GM18505 (cell line): Measurements from ENCODE around the gene PDE9A.

Experiments used
- ATAC-seq: cut with Tn5 transposase; IDR thresholded peaks from one replicate; pipeline ENCODE4 v1.9.1; 2021; ENCODE audit not compliant: unreplicated experiment
- POLR2A ChIP-seq: IDR thresholded peaks from 4 replicates; pipeline ENCODE4 v1.6.1; 2011; ENCODE audit warnings: borderline replicate concordance; ENCODE audit not compliant: insufficient read depth, insufficient read length; ENCODE audit errors: extremely low read depth

PDE9A gene

DNA sequence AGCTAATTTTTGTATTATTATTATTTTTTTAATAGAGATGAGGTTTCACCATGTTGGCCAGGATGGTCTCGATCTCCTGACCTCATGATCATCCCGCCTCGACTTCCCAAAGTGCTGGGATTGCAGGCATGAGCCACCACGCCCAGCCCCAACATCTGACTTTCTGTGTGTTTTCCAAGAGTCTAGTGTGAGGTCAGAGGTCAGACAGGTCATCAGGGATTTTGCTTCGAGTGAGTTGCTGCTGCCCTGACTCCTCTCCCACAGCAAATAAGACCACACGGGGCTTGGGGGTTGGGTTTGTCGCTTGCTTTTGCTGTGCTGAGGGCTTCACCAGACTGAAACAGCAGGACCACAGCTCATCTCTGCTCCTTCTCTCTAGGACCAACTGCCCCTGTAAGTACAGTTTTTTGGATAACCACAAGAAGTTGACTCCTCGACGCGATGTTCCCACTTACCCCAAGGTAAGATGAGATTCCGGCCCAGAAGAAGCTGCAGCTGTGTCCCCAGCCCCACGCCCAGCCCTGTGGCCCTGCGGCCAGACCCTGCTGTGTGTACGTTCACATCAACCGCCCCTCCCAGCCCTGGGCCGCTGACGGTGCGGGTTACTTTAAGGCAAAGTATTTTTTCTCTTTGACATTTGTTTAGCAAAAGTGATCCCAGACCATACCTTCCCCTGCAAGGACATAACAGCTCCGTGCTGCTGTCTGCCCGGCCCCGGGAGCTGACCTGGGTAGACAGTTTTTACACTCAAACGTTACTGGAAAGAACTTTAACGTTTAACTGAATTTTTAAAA is 97.5 kb downstream of the PDE9A start:
- no peak for TF ChIP-seq POLR2A

DNA sequence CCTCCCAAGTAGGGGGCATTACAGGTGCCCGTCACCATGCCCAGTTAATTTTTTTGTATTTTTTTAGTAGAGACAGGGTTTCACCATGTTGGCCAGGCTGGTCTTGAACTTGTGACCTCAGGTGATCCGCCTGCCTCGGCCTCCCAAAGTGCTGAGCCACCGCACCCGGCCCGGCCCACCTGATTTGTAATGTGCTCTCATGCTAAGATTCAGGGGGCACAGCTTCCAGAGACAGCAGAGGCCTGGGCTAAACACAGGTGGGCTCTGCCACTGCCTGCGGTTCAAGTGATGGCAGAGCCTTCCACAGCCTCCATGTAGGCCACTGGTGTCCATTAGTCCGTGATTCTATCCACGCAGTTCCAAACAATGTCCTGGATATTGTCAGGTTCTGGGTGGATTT is 98.4 kb downstream of the PDE9A start:
- ATAC-seq: no peak
- TF ChIP-seq POLR2A: no peak

More for the DNA sequence above, 97.5 kb downstream of the PDE9A start:
- ATAC-seq: no peak

DNA sequence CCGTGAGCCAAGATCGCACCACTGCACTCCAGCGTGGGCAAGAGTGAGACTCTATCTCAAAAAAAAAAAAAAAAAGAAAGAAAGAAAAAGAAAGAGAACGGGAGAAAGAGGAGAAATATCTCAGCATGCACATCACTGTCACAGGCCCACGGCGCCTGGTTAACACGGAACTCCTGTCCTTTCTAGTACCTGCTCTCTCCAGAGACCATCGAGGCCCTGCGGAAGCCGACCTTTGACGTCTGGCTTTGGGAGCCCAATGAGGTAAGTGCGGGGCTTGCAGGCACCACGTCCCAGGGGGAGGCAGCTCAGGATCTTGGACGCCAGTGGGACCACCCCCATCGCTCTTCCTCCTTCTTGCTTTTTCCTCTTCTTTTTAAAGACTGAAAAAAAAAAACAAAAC is 100.4 kb downstream of the PDE9A start:
- no peak for ATAC-seq
- no peak for TF ChIP-seq POLR2A

DNA sequence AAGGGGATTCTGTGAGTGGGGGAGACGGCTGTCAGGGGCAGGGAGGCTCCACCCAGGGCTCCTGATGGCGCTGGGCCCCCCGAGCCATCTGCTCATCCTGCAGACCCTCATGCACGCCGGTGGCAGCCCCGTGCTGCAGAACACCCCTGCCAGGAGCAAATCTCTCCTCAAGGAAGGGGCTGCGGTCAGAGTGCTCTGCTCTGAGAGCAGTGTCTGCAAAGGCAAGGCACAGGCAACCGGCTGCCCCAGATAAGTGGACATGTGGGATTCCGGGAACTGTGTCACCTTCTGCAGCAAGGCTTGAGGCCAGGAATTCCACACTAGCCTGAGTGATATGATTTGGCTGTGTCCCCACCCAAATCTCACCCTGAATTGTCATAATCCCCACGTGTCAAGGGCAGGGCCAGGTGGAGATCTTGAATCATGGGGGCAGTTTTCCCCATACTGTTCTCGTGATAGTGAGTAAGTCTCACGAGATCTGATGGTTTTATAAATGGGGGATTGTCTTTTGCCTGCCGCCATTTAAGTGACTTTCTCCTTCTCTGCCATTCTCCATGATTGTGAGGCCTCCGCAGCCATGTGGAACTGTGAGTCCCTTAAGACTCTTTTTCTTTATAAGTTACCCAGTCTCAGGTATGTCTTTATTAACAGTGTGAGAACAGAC is 101.0 kb downstream of the PDE9A start:
- no peak for ATAC-seq

DNA sequence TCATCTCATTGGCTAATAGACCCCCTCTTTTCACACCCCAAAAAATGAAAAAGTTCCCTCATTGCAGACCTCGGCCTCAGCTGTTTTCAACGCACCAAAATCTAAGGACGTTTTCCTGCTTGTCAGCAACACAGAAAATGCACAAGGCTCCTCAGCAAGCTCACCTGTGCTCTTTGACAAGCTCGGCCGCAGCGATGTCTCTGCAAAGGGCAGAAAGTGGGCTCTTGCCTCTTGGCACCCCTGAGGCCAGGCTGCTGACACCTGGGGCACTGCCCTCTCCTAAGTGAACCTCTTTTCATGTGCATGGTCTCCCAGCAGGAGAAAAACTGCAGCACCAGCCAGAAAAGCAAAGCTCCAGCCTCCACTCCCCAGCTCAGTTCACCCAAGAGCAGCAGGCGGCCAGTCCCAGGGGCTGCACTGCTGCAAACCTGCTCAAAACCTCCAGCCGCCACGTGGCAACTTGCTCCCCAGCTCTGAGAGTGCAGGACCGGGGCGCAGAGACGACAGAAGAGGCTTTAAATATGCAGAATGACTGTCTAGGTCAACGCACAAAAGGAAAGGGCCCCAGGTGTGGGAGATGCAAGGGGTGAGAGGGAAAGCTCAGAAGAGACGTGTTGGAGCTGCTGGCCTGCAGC is 101.7 kb downstream of the PDE9A start:
- no peak for ATAC-seq
- no peak for TF ChIP-seq POLR2A

More for the DNA sequence above, 101.0 kb downstream of the PDE9A start:
- TF ChIP-seq POLR2A: no peak

DNA sequence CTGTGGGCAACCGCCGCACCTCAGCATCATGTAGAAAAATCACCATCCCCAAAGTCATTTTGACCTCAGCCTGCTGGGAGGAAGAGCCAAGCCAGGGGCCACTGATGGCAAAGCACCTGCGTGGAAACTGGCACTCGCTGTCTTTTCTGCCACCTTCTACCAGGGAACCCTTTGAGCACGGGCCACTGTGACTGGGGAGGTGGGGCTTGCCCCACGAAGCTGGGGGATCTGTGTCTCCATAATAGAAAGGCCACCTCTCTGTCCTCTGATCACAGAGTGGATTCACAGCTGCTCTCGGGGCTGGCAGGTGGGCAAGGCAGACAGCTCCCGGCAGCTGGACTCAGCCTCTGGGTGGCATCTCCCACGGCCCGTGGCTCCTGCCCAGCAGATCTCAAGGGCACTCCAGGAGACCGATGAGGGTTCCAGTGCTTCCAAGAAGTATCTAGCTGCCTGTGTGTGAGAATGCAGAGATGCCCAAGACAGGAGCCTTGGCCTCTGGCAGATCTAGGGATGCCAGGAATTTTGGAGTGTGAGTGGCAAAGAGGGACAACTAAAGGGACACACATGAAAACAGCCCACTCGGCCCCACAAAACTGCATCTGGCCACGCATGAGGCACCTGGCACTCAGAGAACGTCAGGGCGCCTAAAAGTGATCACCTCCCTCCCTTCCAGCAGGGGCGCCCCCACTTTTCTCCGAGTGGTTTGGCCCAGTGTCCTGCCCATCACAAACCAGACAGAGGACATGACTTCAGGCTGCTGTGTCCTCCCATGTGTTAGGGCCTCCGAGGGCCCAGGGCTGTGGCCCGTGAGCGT is 102.6 kb downstream of the PDE9A start:
- no peak for ATAC-seq
- TF ChIP-seq POLR2A: no peak

DNA sequence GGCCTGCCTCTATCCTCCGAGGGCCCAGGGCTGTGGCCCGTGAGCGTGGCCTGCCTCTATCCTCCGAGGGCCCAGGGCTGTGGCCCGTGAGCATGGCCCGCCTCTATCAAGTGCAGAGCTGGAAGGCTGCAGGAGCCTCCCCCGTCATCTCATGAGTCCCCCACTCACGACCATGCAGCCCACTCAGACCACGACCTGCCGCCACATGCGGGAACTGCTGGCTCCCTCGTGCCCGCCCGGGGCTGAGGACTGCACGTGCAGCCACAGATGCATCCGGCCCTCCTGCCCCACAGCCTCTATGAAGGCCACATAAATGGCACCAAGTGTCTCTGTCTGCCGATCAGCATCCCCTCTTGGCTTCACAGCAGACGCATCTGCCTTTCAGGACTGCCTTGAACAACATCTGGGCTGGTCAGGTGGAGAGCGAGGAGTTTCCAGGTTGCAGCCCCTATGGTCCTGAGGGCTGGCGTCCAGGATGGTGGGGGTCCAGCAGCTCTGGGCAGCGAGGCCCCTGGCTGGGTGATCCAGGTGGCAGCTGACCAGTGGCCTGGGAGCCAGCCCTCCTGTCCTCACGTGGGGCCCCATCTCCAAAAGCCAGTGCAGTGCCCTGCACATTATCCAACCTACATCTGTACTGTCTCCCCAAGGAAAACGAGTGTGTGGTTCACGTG is 103.3 kb downstream of the PDE9A start:
- no peak for ATAC-seq
- no peak for TF ChIP-seq POLR2A

DNA sequence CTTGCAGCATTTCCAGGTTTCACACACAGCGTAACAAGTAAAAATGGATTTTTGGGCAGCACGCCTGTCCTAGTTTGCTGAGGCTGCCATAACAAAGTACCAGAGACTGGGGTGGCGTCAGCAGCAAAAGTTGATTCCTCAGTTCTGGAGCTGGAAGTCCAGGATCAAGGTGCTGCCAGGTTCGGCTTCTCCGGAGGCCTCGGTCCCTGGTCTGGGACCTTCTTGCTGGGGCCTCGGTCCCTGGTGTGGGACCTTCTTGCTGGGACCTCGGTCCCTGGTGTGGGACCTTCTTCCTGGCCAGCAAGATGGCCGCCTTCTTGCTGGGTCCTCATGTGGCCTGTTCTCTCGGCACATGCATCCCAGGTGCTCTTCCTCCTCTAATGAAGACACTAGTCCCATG is 104.0 kb downstream of the PDE9A start:
- no peak for ATAC-seq
- no peak for TF ChIP-seq POLR2A

DNA sequence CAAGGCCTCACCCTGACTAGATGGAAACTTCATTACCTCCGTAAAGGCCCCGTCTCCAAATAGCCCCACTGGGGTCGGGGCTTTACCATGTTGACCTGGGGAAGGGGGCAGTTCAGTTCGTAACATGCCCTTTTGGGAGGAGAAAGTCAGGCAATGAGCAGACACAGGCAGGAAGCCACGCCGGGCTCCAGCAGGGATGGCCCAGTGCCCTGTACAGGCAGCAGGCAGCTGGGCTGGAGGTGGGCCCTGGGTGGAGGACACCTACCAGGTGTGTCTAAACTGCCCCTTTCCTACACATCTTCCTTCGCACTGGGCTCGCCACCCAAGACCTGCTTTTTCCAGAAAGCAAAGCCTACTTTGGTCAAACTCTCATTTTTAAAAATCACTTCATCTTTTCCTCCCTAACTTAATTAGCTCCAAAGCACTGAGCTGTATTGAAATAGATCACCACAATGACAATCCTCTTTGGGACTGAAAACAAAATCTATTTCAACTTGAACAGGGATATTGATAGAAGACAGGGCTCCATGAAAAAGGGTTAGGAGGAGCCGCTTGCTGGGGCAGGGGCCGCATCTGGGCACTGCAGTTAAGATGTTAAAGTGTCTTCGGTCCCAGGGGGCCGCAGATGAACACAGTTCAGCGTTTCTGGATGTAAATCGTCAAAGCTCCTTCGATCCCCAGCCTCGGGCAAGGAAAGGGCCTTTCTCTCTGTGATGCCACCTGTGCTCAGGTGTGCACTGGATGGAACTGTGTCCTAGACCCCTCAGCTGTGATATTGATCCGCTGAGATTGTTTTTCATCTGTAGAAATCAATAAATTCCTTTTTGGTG is 104.6 kb downstream of the PDE9A start:
- ATAC-seq: no peak
- TF ChIP-seq POLR2A: no peak

DNA sequence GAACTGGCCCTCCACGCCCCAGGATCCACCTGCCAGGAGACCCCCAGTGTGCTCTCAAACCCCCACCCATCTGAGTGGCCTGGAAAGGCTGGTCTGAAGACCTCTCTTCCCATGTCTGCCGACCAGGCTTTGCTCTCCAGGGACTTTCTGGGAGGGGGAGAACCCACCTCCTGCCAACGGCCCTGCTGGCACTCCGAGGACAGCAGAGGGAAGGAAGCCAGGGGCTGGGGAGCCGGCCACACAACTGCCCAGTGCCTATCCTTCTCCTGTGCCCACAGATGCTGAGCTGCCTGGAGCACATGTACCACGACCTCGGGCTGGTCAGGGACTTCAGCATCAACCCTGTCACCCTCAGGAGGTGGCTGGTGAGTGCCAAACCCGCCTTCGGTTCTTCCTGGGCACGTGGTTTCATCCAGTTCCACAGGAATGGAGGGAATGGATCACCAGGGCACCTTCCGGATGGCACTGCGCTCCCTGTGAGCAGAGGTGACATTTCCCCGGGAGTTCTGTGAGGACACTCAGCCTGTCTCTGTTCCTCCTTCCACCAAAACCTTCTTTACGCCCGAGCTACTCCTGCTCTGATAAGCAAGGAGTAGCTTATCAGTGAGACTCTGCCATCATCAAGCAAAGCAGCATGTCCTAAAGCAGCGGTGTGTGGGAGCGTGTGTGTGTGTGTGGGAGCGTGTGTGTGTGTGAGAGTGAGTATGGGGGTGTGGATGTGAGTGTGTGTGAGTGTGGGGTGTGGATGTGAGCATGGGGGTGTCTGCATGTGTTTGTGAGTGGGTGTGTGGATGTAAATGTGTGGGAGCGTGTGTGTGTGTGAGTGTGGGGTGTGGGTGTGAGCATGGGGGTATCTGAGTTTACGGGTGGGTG is 105.5 kb downstream of the PDE9A start:
- no peak for TF ChIP-seq POLR2A
- ATAC-seq: no peak

DNA sequence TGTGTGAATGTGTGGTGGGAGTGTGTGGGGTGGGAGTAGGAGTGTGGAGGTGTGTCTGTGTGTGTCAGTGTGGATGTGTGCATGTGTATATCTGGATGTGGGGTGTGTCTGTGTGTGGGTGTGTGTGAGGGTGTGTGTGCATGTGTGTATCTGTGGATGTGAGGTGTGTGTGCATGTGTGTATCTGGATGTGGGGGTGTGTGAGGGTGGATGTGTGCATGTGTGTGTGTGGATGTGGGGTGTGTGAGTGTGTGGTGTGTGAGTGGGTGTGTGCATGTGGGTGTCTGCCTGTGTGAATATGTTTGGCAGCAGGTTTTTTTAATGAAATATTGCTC is 106.1 kb downstream of the PDE9A start:
- TF ChIP-seq POLR2A: no peak
- ATAC-seq: no peak
